Astrocyte of the spinal cord (primary cell): ENCODE results near the gene CCM2L.

Source experiments
- DNase-seq: peaks from one replicate; pipeline ENCODE4 v3.0.0; 2011; ENCODE audit warnings: low read depth, low spot score
- H3K4me3 ChIP-seq: 2 replicates; pipeline ENCODE4 v1.5.1; 2011; ENCODE audit warnings: low read depth, mild to moderate bottlenecking, low read length, moderate library complexity
- in situ Hi-C: cut with HindIII; loops from 2 replicates; pipeline ENCODE4 v1.10.0; 2017; ENCODE audit warnings: low sequenced_read_pairs
- TF ChIP-seq, protein P1 (sequence below): IDR thresholded peaks from 2 replicates; pipeline ENCODE4 v1.5.1; 2012; ENCODE audit warnings: low read depth, mild to moderate bottlenecking, low read length, inconsistent platforms

Gene CCM2L

DNA sequence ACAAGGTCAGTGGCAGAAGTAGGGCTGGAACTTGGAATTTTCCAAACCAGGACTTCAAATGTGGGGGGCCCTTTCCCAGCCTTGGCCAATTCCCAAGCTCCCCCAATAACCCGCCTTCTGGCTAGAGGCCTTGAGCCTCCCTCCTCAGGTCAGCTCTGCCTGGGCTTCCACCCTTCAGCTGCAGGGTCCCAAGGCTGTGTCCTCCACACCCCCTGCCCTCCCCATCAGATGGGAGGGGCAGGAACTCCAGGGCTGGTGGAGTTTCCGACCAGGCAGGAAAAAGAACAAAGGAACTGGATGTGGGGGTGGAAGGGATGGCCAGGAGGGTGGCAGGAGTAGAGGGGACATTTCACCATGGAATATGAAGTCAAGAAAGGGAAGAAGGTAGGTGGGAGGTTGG is at the start of gene CCM2L:
CCM2L (plus strand) TSS at position 338 of the 400 bp plus-strand sequence; CDS start at position 355, 17 bp downstream.
- no peak within 1 kb of the TSS for H3K4me3 ChIP-seq
- TF ChIP-seq, protein P1, sequence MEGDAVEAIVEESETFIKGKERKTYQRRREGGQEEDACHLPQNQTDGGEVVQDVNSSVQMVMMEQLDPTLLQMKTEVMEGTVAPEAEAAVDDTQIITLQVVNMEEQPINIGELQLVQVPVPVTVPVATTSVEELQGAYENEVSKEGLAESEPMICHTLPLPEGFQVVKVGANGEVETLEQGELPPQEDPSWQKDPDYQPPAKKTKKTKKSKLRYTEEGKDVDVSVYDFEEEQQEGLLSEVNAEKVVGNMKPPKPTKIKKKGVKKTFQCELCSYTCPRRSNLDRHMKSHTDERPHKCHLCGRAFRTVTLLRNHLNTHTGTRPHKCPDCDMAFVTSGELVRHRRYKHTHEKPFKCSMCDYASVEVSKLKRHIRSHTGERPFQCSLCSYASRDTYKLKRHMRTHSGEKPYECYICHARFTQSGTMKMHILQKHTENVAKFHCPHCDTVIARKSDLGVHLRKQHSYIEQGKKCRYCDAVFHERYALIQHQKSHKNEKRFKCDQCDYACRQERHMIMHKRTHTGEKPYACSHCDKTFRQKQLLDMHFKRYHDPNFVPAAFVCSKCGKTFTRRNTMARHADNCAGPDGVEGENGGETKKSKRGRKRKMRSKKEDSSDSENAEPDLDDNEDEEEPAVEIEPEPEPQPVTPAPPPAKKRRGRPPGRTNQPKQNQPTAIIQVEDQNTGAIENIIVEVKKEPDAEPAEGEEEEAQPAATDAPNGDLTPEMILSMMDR: no peak
- in situ Hi-C loops: no loop called here
- DNase-seq: no peak

DNA sequence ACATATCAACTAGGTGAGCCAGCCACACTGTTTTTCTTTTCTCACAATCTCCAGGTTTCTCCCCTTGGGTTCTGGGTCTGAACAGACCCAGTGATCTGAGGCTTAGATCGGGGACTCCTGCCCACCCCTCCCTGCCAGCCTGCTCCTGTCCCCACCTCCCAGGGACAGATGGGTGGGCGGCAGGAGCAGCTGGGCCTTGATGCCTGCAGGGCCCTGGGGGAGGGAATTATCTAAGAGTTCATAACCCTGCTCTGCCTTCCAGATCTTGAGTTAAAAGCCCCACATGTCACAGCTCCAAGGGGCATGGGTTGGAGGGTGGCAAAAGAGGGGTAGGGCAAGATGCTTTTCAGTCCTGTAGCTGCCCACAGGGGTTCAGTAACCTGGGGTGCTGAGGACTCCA is 47.5 kb upstream of the CCM2L start:
- TF ChIP-seq, protein P1: no peak
- in situ Hi-C loops: no loop called here

GRCh38 chr20:31963889-31964288 is 46.3 kb upstream of the CCM2L start:
- H3K4me3 ChIP-seq: no peak overlapping the region
- TF ChIP-seq, protein P1: no peak
- no peak for DNase-seq
- in situ Hi-C loops: no loop called here

More for the DNA sequence above, 47.5 kb upstream of the CCM2L start:
- no peak overlapping the region for H3K4me3 ChIP-seq
- no peak for DNase-seq

- DNase-seq: no peak
- TF ChIP-seq, protein P1: no peak
- H3K4me3 ChIP-seq: no peak overlapping the region
- in situ Hi-C loops: no loop called here
These were observed 43.1 kb upstream of the CCM2L start for GRCh38 chr20:31966991-31967655.

DNA sequence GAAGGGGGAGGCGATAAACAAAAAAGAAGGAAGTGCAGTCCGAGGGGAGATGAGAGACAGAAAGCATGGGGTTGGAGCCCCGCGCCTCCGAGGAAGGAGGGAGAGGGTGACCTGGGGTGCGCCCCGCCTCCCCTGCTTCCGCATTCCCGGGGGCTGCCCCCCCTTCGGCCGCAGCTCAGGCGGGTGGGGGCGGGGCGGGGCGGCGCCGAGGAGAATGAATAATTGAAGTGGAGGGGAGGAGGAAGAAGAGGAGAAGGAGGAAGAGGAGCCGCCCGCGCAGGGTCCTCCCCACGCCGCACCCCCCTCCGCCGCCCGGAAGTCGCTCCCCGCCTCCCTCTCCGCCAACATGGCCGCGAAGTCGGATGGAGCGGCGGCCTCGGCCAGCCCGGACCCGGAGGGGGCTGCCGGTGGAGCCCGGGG is 42.4 kb upstream of the CCM2L start, which contains the start of gene XKR7:
XKR7 (plus strand) TSS at position 322 of the 420 bp plus-strand sequence; CDS start at position 347, 25 bp downstream.
- no peak for DNase-seq
- TF ChIP-seq, protein P1: no peak
- no peak within 1 kb of the TSS for H3K4me3 ChIP-seq
- in situ Hi-C loops: no loop called here

DNA sequence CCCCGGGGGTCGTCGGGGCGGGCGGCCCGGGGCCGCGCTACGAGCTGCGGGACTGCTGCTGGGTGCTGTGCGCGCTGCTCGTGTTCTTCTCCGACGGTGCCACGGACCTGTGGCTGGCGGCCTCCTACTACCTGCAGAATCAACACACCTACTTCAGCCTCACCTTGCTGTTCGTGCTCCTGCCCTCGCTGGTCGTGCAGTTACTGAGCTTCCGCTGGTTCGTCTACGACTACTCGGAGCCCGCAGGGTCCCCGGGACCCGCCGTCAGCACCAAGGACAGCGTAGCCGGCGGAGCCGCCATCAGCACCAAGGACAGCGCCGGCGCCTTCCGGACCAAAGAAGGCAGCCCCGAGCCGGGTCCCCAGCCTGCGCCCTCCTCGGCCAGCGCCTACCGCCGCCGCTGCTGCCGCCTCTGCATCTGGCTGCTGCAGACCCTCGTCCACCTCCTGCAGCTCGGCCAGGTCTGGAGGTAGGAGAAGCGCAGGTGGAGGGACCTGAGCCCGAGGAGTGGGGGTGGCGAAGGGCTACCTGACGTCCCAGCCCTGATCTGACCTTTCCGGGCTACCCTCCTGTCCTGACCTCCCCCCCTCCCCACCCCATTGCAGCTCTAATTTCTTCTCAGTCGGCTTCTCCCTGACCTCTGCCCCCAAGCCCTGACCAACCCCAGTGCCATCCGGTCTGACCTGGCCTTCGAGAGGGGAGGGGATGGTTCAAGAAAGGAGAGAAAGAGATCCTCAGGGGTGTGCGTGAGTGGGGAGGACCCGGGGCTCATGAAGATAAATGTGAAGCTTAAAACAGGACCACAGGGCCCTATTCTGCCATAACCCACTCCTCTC is 41.7 kb upstream of the CCM2L start:
- in situ Hi-C loops: no loop called here
- TF ChIP-seq, protein P1: no peak
- H3K4me3 ChIP-seq: no peak overlapping the region
- DNase-seq: peak; percentile 56
